Measurements from ENCODE around the gene ADGRL4.

GRCh38 chr1:78911956-78912880, 94.3 kb downstream of the ADGRL4 start:
- TF ChIP-seq POLR2AphosphoS5 (IDR thresholded peaks at IDR 0.05; ENCODE audit: borderline replicate concordance, low read depth, low read length): no peak
- TF ChIP-seq EZH2 (IDR thresholded peaks at IDR 0.05): no peak
- no peak for TF ChIP-seq FOXP2 (optimal IDR thresholded peaks at IDR 0.05; ENCODE audit: control extremely low read depth, extremely low read length, insufficient read depth)

Data from SK-N-MC (cell line).